PFSK-1 (cell line): Measurements from ENCODE around the gene SHQ1.

ENCODE experiments used
- FOXP2 ChIP-seq: optimal IDR thresholded peaks from 2 replicates; pipeline ENCODE3; 2011; ENCODE audit warnings: borderline replicate concordance, control low read depth, inconsistent platforms; ENCODE audit not compliant: insufficient read depth; ENCODE audit errors: extremely low read length, extremely low read depth
- POLR2AphosphoS5 ChIP-seq: IDR thresholded peaks from 2 replicates; pipeline ENCODE4 v1.6.1; 2012; ENCODE audit warnings: low read depth, mild to moderate bottlenecking, control low read depth, low read length, moderate library complexity
- REST ChIP-seq, 2 experiments: IDR thresholded peaks; 2 replicates each; pipeline versions ENCODE4 v1.6.1 to v1.8.0; 2011 to 2012; ENCODE audit warnings: low read depth in 2 of 2, low read length in 2 of 2, control low read depth in 1 of 2, inconsistent platforms in 1 of 2, mild to moderate bottlenecking in 1 of 2, moderate library complexity in 1 of 2; ENCODE audit not compliant: insufficient read depth in 1 of 2
- SIN3A ChIP-seq: IDR thresholded peaks from 2 replicates; pipeline ENCODE4 v1.6.1; 2012; ENCODE audit warnings: mild to moderate bottlenecking, low read length, moderate library complexity, borderline replicate concordance; ENCODE audit not compliant: insufficient read depth
- TAF1 ChIP-seq: IDR thresholded peaks from 2 replicates; pipeline ENCODE4 v1.6.1; 2012; ENCODE audit warnings: low read length, control low read depth, borderline replicate concordance; ENCODE audit not compliant: insufficient read depth

SHQ1 gene

GRCh38 chr3:72802001-72802400, 46.2 kb downstream of the SHQ1 start:
- no peak for TF ChIP-seq REST (IDR thresholded peaks at IDR 0.05; ENCODE audit: insufficient read depth in 1 of 2, low read depth in 2 of 2, low read length in 2 of 2)
- TF ChIP-seq FOXP2, result no peak
- TF ChIP-seq SIN3A, result no peak
- no peak for TF ChIP-seq POLR2AphosphoS5
- no peak for TF ChIP-seq TAF1

- no peak for TF ChIP-seq TAF1
- no peak for TF ChIP-seq SIN3A
- no peak for TF ChIP-seq REST (IDR thresholded peaks at IDR 0.05; ENCODE audit: insufficient read depth in 1 of 2, low read depth in 2 of 2, low read length in 2 of 2)
- no peak for TF ChIP-seq POLR2AphosphoS5
- TF ChIP-seq FOXP2, result no peak
These were observed 47.4 kb downstream of the SHQ1 start for GRCh38 chr3:72800869-72801268.

- TF ChIP-seq POLR2AphosphoS5 (no peak), TAF1 (no peak), REST (IDR thresholded peaks at IDR 0.05; ENCODE audit: insufficient read depth in 1 of 2, low read depth in 2 of 2, low read length in 2 of 2) (no peak), FOXP2 (no peak), SIN3A (no peak)
These were observed 49.6 kb downstream of the SHQ1 start for GRCh38 chr3:72798552-72799195.

- TF ChIP-seq TAF1 (no peak), REST (IDR thresholded peaks at IDR 0.05; ENCODE audit: insufficient read depth in 1 of 2, low read depth in 2 of 2, low read length in 2 of 2) (no peak), POLR2AphosphoS5 (no peak), FOXP2 (no peak), SIN3A (no peak)
These were observed 50.3 kb downstream of the SHQ1 start for GRCh38 chr3:72797773-72798543.
